Activated CD4-positive, alpha-beta T cell treated with anti-CD3 and anti-CD28 coated beads for 48 hours (primary cell): Measurements from ENCODE around the gene PAX7.

Experiments
- DNase-seq: peaks from one replicate; pipeline ENCODE4 v3.0.0-alpha.2; 2020

PAX7 gene

GRCh38 chr1:18619467-18619835 lies 11.2 kb upstream of the PAX7 start:
- DNase-seq: no peak

- DNase-seq: no peak
Observed at GRCh38 chr1:18628511-18628910, 2.1 kb upstream of the PAX7 start.

- DNase-seq: no peak
Observed at GRCh38 chr1:18629659-18630510, 761 bp upstream of the PAX7 start.

- no peak for DNase-seq
Observed at GRCh38 chr1:18631496-18632217, 1.0 kb downstream of the PAX7 start.

- DNase-seq: no peak
Observed at GRCh38 chr1:18632218-18632588, 1.6 kb downstream of the PAX7 start.

- peak; percentile 43 for DNase-seq
Observed at GRCh38 chr1:18632783-18633421, 2.3 kb downstream of the PAX7 start.

- no peak for DNase-seq
Observed at GRCh38 chr1:18633422-18634155, 2.9 kb downstream of the PAX7 start.

GRCh38 chr1:18634276-18634675 lies 3.6 kb downstream of the PAX7 start:
- no peak for DNase-seq

GRCh38 chr1:18635070-18635577 lies 4.5 kb downstream of the PAX7 start:
- DNase-seq: no peak

GRCh38 chr1:18635891-18636595 lies 5.4 kb downstream of the PAX7 start:
- DNase-seq: peak; percentile 36

GRCh38 chr1:18636596-18637508 lies 6.2 kb downstream of the PAX7 start:
- no peak for DNase-seq

GRCh38 chr1:18637511-18637960 lies 6.9 kb downstream of the PAX7 start:
- DNase-seq: no peak

- DNase-seq: no peak
Observed at GRCh38 chr1:18637962-18638834, 7.6 kb downstream of the PAX7 start.

GRCh38 chr1:18638835-18639364 lies 8.3 kb downstream of the PAX7 start:
- DNase-seq: no peak

GRCh38 chr1:18639368-18640055 lies 8.9 kb downstream of the PAX7 start:
- no peak for DNase-seq

- no peak for DNase-seq
Observed at GRCh38 chr1:18640228-18641004, 9.8 kb downstream of the PAX7 start.

GRCh38 chr1:18641005-18641941 lies 10.6 kb downstream of the PAX7 start:
- no peak for DNase-seq
